CD4-positive, alpha-beta T cell (primary cell): ENCODE results near the gene CD58. TPM values are rescaled to one million over a fixed set of nuclear protein-coding genes. Genes with fewer than 3 reads are reported as not detected.

ENCODE experiments used
- ATAC-seq: fragments of 200-7000 bp; cut with Tn5 transposase; one replicate; pipeline ENCODE4 v1.10.0; 2022; ENCODE audit warnings: mild to moderate bottlenecking; ENCODE audit not compliant: poor library complexity
- CTCF ChIA-PET: fragments of 350-600 bp; sonication (Branson Sonifier 250); formaldehyde crosslinking; loops from one replicate; lab custom pipeline; 2021; ENCODE audit warnings: antibody characterized with exemption, inconsistent platforms; lab: Charles Lee
- POLR2A ChIA-PET: fragments of 350-600 bp; sonication (Branson Sonifier 250); formaldehyde crosslinking; loops from one replicate; lab custom pipeline; 2021; ENCODE audit warnings: antibody characterized with exemption, inconsistent platforms; lab: Charles Lee
- DNase-seq, 14 experiments: peaks; one replicate each; pipeline ENCODE4 v3.0.0-alpha.2; 2013 to 2020; ENCODE audit warnings: mixed read lengths in 2 of 14
- H3K27ac ChIP-seq, 2 donors: one replicate each; pipeline versions ENCODE4 v1.5.1 to v1.7.0; 2013; ENCODE audit warnings: low read length in 2 of 2, low read depth in 1 of 2, mild to moderate bottlenecking in 1 of 2
- H3K27me3 ChIP-seq, 2 experiments: 1 replicate in 1 of 2; 2 replicates in 1 of 2; pipeline versions ENCODE4 v1.6.1 to v1.7.0; 2013; ENCODE audit warnings: low read length in 2 of 2, control low read depth in 1 of 2, mild to moderate bottlenecking in 1 of 2, moderate library complexity in 1 of 2; ENCODE audit not compliant: insufficient read depth in 2 of 2, control insufficient read depth in 1 of 2
- H3K36me3 ChIP-seq: one replicate; pipeline ENCODE4 v1.6.1; 2013; ENCODE audit warnings: low read length, control low read depth; ENCODE audit not compliant: insufficient read depth
- H3K4me1 ChIP-seq: one replicate; pipeline ENCODE4 v1.6.1; 2013; ENCODE audit warnings: low read length, control low read depth; ENCODE audit not compliant: insufficient read depth
- H3K4me3 ChIP-seq: one replicate; pipeline ENCODE4 v1.5.1; 2013; ENCODE audit warnings: mild to moderate bottlenecking, low read length, moderate library complexity
- H3K9me3 ChIP-seq, 2 experiments: 1 replicate in 1 of 2; 2 replicates in 1 of 2; pipeline versions ENCODE4 v1.6.1 to v1.7.0; 2013; ENCODE audit warnings: low read length in 2 of 2, mild to moderate bottlenecking in 2 of 2, control low read depth in 1 of 2, moderate library complexity in 1 of 2; ENCODE audit not compliant: control insufficient read depth in 1 of 2, insufficient read depth in 1 of 2
- H3K27ac Mint-ChIP-seq: one replicate; pipeline ENCODE4 v1.8.0; 2020; ENCODE audit warnings: mixed read lengths
- H3K27me3 Mint-ChIP-seq: one replicate; pipeline ENCODE4 v1.8.0; 2021; ENCODE audit warnings: mixed read lengths
- H3K36me3 Mint-ChIP-seq: one replicate; pipeline ENCODE4 v1.8.0; 2021; ENCODE audit warnings: low read depth, mixed read lengths
- H3K4me1 Mint-ChIP-seq: one replicate; pipeline ENCODE4 v1.8.0; 2021; ENCODE audit warnings: low read depth, mixed read lengths
- H3K4me3 Mint-ChIP-seq: one replicate; pipeline ENCODE4 v1.8.0; 2020; ENCODE audit warnings: mild to moderate bottlenecking, mixed read lengths
- H3K9me3 Mint-ChIP-seq: one replicate; pipeline ENCODE4 v1.8.0; 2020; ENCODE audit warnings: mixed read lengths
- intact Hi-C, 2 experiments: fragments of 100-400 bp; cut with DNase I in 1 of 2; cut with micrococcal nuclease in 1 of 2; formaldehyde crosslinking; loops; one replicate each; pipeline versions ENCODE4 v1.15.1 to v1.9.0; 2023 to 2025; cut with DNase I, micrococcal nuclease
- total RNA-seq, 174 experiments: library from RNA in 2 of 174; stranded (reverse) in 2 of 174; gene quantifications; one replicate each; pipeline ENCODE4 v1.2.3 and lab custom pipeline; 2021 to 2026
- TF ChIP-seq, protein P1 (sequence below): fragments of 200-600 bp; IDR thresholded peaks from one replicate; pipeline ENCODE4 v1.8.0; 2022; ENCODE audit warnings: antibody characterized with exemption, mild to moderate bottlenecking

CD58 gene
- total RNA-seq, 2 experiments from 2014 or later: 4.2 to 5.7 TPM

DNA sequence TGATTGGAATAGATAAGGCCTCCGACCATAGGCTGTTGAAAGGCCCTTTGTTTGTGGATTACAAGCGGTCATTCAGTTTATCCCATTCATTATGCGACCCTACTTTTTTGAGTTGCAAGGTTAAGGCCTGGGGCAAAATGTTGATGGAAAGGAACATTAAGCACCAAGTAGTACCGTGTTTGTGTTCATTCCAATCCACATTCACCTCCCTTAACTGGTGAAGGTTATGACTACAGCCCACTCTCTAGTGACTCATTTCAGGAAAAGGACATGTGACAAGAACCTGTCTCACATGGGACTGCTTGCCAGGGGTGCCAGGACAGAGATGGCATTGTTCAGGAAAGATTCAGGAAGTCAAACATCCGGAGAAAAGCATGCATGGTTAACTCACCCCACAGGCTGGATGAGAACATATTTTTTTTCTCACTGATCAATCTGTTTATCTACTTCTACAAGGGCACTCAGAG, 81.6 kb downstream of the CD58 start:
- POLR2A ChIA-PET: no interaction called here
- no peaks in the 10 kb centered on the region for H3K36me3 Mint-ChIP-seq
- H3K27me3 ChIP-seq: no peaks in the 10 kb centered on the region
- no peaks in the 10 kb centered on the region for H3K36me3 ChIP-seq
- no peaks in the 10 kb centered on the region for H3K9me3 Mint-ChIP-seq
- no peak overlapping the region for H3K4me3 Mint-ChIP-seq
- no peaks in the 10 kb centered on the region for H3K4me1 Mint-ChIP-seq
- H3K4me3 ChIP-seq: no peak overlapping the region
- H3K9me3 ChIP-seq: no peaks in the 10 kb centered on the region
- H3K4me1 ChIP-seq: peaks cover 4% of the 10 kb centered on the region
- ATAC-seq (no peak), DNase-seq (no peak)
- H3K27me3 Mint-ChIP-seq: no peaks in the 10 kb centered on the region
- H3K27ac ChIP-seq: no peak overlapping the region
- TF ChIP-seq, protein P1, sequence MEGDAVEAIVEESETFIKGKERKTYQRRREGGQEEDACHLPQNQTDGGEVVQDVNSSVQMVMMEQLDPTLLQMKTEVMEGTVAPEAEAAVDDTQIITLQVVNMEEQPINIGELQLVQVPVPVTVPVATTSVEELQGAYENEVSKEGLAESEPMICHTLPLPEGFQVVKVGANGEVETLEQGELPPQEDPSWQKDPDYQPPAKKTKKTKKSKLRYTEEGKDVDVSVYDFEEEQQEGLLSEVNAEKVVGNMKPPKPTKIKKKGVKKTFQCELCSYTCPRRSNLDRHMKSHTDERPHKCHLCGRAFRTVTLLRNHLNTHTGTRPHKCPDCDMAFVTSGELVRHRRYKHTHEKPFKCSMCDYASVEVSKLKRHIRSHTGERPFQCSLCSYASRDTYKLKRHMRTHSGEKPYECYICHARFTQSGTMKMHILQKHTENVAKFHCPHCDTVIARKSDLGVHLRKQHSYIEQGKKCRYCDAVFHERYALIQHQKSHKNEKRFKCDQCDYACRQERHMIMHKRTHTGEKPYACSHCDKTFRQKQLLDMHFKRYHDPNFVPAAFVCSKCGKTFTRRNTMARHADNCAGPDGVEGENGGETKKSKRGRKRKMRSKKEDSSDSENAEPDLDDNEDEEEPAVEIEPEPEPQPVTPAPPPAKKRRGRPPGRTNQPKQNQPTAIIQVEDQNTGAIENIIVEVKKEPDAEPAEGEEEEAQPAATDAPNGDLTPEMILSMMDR: no peak
- intact Hi-C loops: loop anchor here in 1 of 2 experiments (5.0 kb wide), 1 partner anchor 127 kb away; no protein-coding TSS in a partner anchor
- no peak overlapping the region for H3K27ac Mint-ChIP-seq
- CTCF ChIA-PET: interaction anchor here (2.4 kb wide), 1 partner anchor 10 kb away, joined by 8 read pairs; no protein-coding TSS in a partner anchor

DNA sequence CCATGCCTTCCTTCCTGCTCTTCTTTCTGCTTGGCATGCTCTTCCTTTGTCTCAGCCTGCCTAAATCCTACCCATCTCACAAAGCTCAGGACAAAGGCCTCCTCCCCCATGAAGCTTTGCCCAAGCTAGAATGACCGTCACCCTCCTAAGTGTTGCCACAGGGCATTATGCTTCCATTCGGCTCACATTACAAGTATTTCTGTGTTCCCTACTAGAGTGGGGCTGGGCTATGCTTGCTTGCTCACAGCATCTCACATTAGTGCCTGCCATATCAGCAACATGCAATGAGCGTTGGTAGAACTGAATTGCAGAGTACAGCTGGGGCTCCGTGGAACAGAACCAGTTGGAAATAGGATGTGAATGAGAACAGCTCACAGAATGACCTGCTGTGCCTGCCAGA, 82.8 kb downstream of the CD58 start:
- Histone ChIP-seq H3K9me3 (no peaks in the 10 kb centered on the region), H3K4me3 (no peak overlapping the region), H3K36me3 (no peaks in the 10 kb centered on the region), H3K27me3 (no peaks in the 10 kb centered on the region), H3K27ac (no peak overlapping the region), H3K4me1 (peaks cover 4% of the 10 kb centered on the region)
- CTCF ChIA-PET: interaction anchor here (8.3 kb wide), 1 partner anchor 348 kb away, joined by 149 read pairs; no protein-coding TSS in a partner anchor
- Mint-ChIP-seq H3K9me3 (no peaks in the 10 kb centered on the region), H3K36me3 (no peaks in the 10 kb centered on the region), H3K27me3 (no peaks in the 10 kb centered on the region), H3K4me3 (no peak overlapping the region), H3K4me1 (no peaks in the 10 kb centered on the region), H3K27ac (no peak overlapping the region)
- intact Hi-C loops: loop anchor here in 1 of 2 experiments (5.0 kb wide), 1 partner anchor 126 kb away; no protein-coding TSS in a partner anchor
- DNase-seq: no peak
- POLR2A ChIA-PET: interaction anchor here (0.8 kb wide), 1 partner anchor 349 kb away, joined by 4 read pairs; no protein-coding TSS in a partner anchor
- no peak for ATAC-seq
- TF ChIP-seq, protein P1: no peak

DNA sequence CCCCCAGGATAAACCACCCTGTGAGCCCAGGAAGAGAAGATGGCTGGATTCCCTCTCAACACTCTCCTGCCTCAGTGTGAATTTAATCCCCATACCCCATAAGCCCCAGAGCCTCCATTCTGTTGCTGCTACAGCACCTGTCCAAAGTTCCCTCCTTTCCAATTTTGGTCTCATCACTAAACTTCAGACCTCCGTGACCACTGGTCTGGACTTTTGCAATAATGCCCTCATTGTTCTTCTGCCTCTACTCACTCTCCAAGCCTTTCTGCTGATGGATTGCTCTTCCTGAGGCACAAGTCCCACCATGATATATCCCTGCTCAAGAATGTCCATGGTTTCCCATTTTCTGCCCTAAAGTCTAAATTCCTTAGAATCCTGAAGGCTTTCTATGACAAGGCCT, 83.2 kb downstream of the CD58 start:
- H3K27ac Mint-ChIP-seq: no peak overlapping the region
- no peaks in the 10 kb centered on the region for H3K27me3 ChIP-seq
- H3K36me3 Mint-ChIP-seq: no peaks in the 10 kb centered on the region
- H3K27me3 Mint-ChIP-seq: no peaks in the 10 kb centered on the region
- no peaks in the 10 kb centered on the region for H3K9me3 ChIP-seq
- H3K9me3 Mint-ChIP-seq: no peaks in the 10 kb centered on the region
- no peak overlapping the region for H3K4me3 Mint-ChIP-seq
- ATAC-seq: no peak
- H3K36me3 ChIP-seq: no peaks in the 10 kb centered on the region
- no peaks in the 10 kb centered on the region for H3K4me1 Mint-ChIP-seq
- no peak overlapping the region for H3K4me3 ChIP-seq
- CTCF ChIA-PET: interaction anchor here (2.9 to 8.3 kb wide), 2 partner anchors 254 to 347 kb away, joined by 10 to 149 read pairs; no protein-coding TSS in a partner anchor
- TF ChIP-seq, protein P1: no peak
- POLR2A ChIA-PET: interaction anchor here (0.8 kb wide), 1 partner anchor 349 kb away, joined by 4 read pairs; no protein-coding TSS in a partner anchor
- peaks cover 4% of the 10 kb centered on the region for H3K4me1 ChIP-seq
- intact Hi-C loops: loop anchor here in 1 of 2 experiments (5.0 kb wide), 1 partner anchor 125 kb away; no protein-coding TSS in a partner anchor
- no peak overlapping the region for H3K27ac ChIP-seq
- no peak for DNase-seq
